ENCODE data around the gene RIN2.
"Not testable (repeated sequence)": the region's sequence is repeated elsewhere in the genome, so short reads cannot be mapped to it uniquely, and the experiment has no call there.

Gene RIN2

GRCh38 chr20:19738951-19739350 lies 19.1 kb upstream of the RIN2 start:
- DNase-seq: no peak

DNA sequence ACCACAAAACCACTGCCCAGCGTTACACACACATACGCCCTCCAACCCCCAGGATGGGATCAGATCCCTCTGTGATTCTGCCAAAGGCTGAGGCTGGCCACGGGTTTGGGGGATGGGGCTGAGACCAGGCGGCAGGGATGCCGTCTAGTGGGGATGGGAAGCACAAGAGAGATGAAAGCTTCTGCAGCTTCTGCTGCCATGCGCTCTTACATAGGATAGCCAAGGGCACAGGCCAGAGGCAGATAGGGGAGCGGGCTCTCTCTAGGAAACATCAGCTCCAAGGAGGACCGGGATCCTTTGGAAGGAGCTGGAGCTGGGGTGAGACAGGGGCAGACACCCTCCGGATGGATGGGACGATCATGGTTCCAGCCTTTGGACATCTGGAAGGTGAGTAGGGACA lies 18.7 kb upstream of the RIN2 start:
- DNase-seq: no peak

GRCh38 chr20:19740512-19740911 lies 17.5 kb upstream of the RIN2 start:
- DNase-seq: no peak

DNA sequence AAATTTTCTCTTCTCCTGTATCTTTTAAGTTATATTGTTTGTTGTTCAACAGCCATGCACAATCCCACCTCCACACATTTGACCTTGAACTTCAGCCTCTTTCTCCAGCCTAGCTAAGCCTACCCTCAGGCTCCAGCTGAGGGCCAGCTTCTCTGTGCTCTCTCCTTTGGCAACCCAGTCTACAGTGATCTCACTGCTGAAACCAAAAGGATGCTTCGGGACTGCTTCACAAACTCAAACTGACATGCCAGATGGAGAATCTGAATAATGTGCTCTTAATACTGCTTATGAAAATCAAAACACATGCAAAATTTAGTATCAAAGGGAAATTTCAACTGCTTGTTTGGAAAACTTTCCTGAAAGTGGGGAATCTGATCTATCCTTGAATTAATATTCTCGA lies 16.1 kb upstream of the RIN2 start:
- DNase-seq: no peak

DNA sequence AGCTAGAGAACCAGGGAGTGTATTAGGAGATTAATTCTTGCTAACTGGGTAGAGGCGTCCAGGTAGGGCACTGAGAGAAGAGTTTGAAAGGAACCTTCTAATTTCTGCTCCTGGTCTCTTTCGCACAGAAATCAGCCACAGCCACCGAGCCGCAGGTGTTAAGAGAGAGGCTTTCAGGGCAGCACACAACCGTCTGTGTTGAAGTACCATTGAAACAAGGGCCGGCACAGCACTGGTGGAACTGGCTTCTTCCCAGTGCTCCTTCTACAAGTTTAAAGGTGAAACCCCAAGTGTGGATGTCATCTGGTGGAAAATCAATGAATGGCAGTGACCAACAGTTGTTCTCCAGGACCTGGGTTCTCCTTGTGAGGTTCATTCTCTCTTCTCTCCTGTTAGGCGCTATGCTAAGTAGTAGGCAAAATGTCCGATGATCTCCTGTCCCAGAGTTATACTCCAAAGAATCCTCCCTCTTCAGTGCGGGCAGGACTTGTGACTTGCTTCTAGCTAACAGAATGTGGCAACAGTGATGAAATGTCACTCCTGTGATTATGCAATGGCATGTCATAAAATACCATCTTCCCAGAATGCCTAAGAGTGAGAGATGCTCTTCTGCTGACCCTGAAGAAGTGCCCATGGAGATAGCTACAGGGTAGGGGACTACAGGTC lies 15.0 kb upstream of the RIN2 start:
- peak; percentile 50 to 55 for DNase-seq

DNA sequence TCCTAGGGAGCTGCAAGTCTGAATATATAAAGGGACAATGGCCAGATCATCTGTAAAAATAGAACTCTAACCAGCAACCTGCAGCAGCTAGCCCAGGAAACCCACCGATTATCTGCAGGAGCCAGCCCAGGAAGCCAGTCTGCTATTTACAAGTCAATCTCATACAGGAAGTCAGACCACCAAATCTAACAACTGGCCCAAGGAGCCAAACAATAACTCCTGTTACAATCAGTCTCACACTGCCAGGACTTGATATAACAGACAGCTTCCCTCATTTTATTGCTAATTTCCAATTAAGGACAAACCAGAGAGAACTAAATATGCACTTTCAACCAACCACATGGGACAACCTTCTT lies 14.4 kb upstream of the RIN2 start:
- peak in 1 of 2 experiments; percentile 40 for DNase-seq

- no peak for DNase-seq
Measured at GRCh38 chr20:19745106-19745505, 13.0 kb upstream of the RIN2 start.

DNA sequence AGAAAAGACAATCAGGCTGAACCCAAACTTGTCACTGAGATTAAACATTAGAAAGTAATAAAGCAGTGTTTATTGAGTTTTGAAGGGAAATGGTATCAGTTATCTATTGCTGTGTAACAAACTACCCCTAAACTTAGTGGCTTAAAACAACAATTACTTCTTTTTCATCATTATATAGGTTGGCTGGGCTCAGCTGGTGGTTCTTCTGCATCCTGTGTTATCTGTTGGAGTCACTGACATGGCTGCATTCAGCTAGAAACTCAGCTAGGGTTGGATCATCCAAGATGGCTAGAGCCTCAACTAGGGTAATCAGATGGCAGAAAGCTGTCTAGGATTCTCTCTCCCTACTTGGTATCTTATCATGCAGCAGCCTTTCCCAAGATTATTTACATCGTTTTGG lies 12.5 kb upstream of the RIN2 start:
- no peak for DNase-seq

- DNase-seq: no peak
Measured at GRCh38 chr20:19746396-19746795, 11.7 kb upstream of the RIN2 start.

DNA sequence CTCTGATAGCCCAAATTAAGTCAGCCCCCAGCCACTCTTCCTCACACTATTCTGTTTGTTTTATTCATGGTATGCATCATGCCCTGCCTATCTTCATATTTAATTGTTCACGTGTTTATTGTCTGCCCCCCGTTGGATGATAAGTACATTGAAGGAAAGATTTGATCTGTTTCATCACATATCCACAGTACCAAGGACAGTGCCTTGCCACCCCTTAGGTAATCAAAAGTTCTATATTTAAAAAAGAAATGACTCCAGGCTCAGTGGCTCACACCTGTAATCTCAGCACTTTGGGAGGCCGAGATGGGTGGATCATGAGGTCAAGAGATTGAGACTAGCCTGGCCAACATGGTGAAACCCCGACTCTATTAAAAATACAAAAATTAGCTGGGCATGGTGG lies 10.2 kb upstream of the RIN2 start:
- no peak for DNase-seq

GRCh38 chr20:19748681-19749080 lies 9.4 kb upstream of the RIN2 start:
- DNase-seq: no peak

- DNase-seq: no peak
Measured at GRCh38 chr20:19749618-19750071, 8.4 kb upstream of the RIN2 start.

DNA sequence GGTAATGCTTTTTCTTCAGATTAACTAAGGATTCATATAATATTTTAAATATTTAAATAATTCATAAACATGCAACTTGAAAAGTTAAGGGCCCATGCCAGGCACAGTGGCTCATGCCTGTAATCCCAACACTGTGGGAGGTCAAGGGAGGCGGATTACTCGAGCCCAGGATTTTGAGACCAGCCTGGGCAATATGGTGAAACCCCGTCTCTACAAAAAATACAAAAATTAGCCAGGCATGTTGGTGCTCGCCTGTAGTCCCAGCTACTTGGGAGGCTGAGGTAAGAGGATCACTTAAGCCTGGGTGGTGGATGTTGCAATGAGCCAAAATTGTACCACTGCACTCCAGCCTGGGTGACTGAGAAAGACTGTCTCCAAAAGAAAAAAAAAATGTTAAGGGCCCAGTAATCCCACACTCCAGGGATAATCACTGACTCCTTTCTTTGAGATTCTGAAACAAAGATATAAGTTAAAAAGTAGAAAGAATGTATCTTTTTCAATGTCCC lies 7.9 kb upstream of the RIN2 start:
- DNase-seq: no peak

DNA sequence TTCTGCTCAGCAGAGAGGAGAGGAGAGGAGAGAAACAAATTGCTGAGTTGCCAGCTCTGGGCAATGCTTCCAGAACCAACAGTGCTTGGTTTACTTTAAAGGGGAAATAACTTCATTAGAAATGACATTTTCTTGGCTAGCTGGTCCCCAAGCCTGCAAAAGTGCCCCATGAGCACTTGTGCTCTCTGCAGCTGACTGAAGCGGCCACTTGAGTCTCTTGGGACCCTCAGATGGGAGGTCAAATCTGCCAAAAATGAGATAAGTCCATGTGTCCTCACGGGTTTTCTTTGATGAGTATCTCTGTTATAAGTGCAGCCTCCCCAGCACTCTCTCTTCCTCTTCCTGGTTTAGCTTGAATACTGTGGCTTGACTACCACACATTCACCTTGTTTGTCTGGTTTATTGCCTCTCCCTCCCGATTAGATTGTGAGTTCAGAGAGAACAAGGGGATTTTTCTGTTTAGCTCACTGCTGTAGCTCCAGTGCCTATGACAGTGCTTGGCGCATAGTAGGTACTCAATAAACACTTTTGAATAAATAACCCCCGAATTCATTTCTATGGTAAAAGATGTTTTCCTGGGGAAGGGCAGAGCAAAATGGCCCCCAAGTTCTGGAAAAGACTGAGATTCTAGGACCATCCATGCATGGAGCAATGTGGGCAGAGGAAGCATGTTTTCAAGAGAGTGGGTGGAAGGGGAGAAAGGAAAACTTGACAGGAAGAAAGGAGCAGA lies 7.0 kb upstream of the RIN2 start:
- peak in 1 of 2 experiments; percentile 5 for DNase-seq

DNA sequence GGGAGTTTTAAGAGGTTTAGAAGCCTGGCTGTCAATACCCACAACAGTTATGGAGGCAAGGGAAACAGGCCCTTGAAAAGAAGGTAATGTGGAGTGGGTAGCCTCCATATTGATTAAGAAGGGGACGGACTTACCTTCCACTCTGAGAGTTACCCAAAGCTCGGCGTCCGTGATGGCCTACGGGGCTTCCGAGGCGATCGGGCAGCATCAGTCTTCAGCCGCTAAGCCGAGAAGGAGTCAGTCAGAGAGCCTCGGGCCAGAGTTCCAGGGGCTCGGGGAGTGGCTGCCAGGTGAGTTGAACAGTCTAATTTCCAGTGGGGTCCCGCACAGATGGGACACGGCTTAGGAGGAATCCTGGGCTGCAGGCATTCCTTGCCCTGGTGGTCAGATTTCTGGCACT lies 3.9 kb upstream of the RIN2 start:
- DNase-seq: not testable (repeated sequence)

- DNase-seq: no peak
Measured at GRCh38 chr20:19756761-19757486, 1.1 kb upstream of the RIN2 start.

- peak; percentile 63 to 67 for DNase-seq
Measured at GRCh38 chr20:19757487-19758132, 448 bp upstream of the RIN2 start.

GRCh38 chr20:19758501-19759331 lies 658 bp downstream of the RIN2 start:
- DNase-seq: no peak

- DNase-seq: no peak
Measured at GRCh38 chr20:19760371-19760721, 2.3 kb downstream of the RIN2 start.

DNA sequence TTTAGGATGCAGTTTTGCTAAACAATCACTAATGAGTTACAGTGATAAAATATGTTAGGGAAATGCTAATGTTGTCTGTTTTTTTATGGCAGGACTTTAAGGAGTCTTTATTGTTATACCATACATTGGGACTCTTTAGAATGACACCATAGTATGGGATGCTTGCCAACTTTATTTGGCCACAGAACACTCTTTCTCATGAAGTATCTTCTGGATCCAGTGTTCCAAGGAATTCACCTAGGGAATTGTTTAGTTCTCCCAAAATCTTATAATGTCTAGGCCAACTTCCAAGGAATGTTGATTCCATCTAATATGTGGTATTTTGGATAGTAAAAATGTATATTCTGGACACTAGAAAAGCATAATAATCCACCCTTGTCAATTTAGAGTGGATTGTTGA lies 3.3 kb downstream of the RIN2 start:
- no peak for DNase-seq

GRCh38 chr20:19761841-19762240 lies 3.8 kb downstream of the RIN2 start:
- no peak for DNase-seq

- no peak for DNase-seq
Measured at GRCh38 chr20:19764207-19764606, 6.1 kb downstream of the RIN2 start.

GRCh38 chr20:19765266-19765665 lies 7.2 kb downstream of the RIN2 start:
- DNase-seq: no peak
